WTC11 (cell line): ENCODE measurements around the gene KRTAP10-6. TPM values are rescaled to one million over a fixed set of nuclear protein-coding genes. Genes with fewer than 3 reads are reported as not detected.
"Not testable (repeated sequence)": the region's sequence is repeated elsewhere in the genome, so short reads cannot be mapped to it uniquely, and the experiment has no call there.

Source experiments
- ATAC-seq: fragments of 200-7000 bp; cut with Tn5 transposase; 2 replicates; pipeline ENCODE4 v1.10.0; 2021; ENCODE audit warnings: mild to moderate bottlenecking, moderate library complexity
- CTCF ChIA-PET: fragments of 300-600 bp; sonication (Branson Sonifier 250); formaldehyde crosslinking; loops from one replicate; lab custom pipeline; 2021; ENCODE audit warnings: antibody characterized with exemption; lab: Charles Lee
- POLR2A ChIA-PET: fragments of 350-600 bp; sonication (Branson Sonifier 250); formaldehyde crosslinking; loops from one replicate; lab custom pipeline; 2021; ENCODE audit warnings: antibody characterized with exemption; lab: Charles Lee
- DNase-seq: peaks from one replicate; pipeline ENCODE4 v3.0.0; 2021; ENCODE audit warnings: low spot score
- H3K27ac Mint-ChIP-seq: 2 replicates; pipeline ENCODE4 v1.8.0; 2021; ENCODE audit warnings: mixed read lengths
- H3K27me3 Mint-ChIP-seq: 2 replicates; pipeline ENCODE4 v1.8.0; 2021; ENCODE audit warnings: low read depth, mild to moderate bottlenecking, moderate library complexity, mixed read lengths
- H3K36me3 Mint-ChIP-seq: 2 replicates; pipeline ENCODE4 v1.8.0; 2021; ENCODE audit warnings: mixed read lengths
- H3K4me1 Mint-ChIP-seq: 2 replicates; pipeline ENCODE4 v1.8.0; 2022; ENCODE audit warnings: mixed read lengths
- H3K4me3 Mint-ChIP-seq: 2 replicates; pipeline ENCODE4 v1.8.0; 2021; ENCODE audit warnings: mild to moderate bottlenecking, moderate library complexity, mixed read lengths
- H3K9me3 Mint-ChIP-seq: 2 replicates; pipeline ENCODE4 v1.8.0; 2021; ENCODE audit warnings: mixed read lengths
- CREM ChIP-seq: sonication (generic); formaldehyde crosslinking; IDR thresholded peaks from 2 replicates; pipeline ENCODE4 v1.8.1; 2022; ENCODE audit warnings: mild to moderate bottlenecking, missing genetic modification reagents, moderate library complexity
- FOXJ3 ChIP-seq: sonication (generic); formaldehyde crosslinking; IDR thresholded peaks from 2 replicates; pipeline ENCODE4 v1.9.0; 2021; ENCODE audit warnings: missing genetic modification reagents, mild to moderate bottlenecking, borderline replicate concordance
- FOXK1 ChIP-seq: sonication (generic); formaldehyde crosslinking; IDR thresholded peaks from 2 replicates; pipeline ENCODE4 v1.8.0; 2022; ENCODE audit warnings: mild to moderate bottlenecking, moderate library complexity, missing genetic modification reagents
- GABPB1 ChIP-seq: sonication (generic); formaldehyde crosslinking; IDR thresholded peaks from 2 replicates; pipeline ENCODE4 v1.8.1; 2023; ENCODE audit warnings: mild to moderate bottlenecking, missing genetic modification reagents
- HMGXB4 ChIP-seq: sonication (generic); formaldehyde crosslinking; IDR thresholded peaks from 2 replicates; pipeline ENCODE4 v1.8.1; 2023; ENCODE audit warnings: mild to moderate bottlenecking, moderate library complexity, missing genetic modification reagents
- MXD4 ChIP-seq: fragments of 250-450 bp; sonication (Bioruptor Pico); IDR thresholded peaks from 2 replicates; pipeline ENCODE4 v1.8.0; 2021; ENCODE audit warnings: mild to moderate bottlenecking, moderate library complexity, borderline replicate concordance
- OVOL2 ChIP-seq: fragments of 250-450 bp; sonication (Bioruptor Pico); IDR thresholded peaks from 2 replicates; pipeline ENCODE4 v1.9.0; 2021; ENCODE audit warnings: mild to moderate bottlenecking, borderline replicate concordance
- PRDM15 ChIP-seq: sonication (generic); formaldehyde crosslinking; IDR thresholded peaks from 2 replicates; pipeline ENCODE4 v1.8.0; 2022; ENCODE audit warnings: missing genetic modification reagents
- RORB ChIP-seq: fragments of 250-450 bp; sonication (Bioruptor Pico); IDR thresholded peaks from 2 replicates; pipeline ENCODE4 v1.9.0; 2021; ENCODE audit warnings: mild to moderate bottlenecking
- SMAD3 ChIP-seq: sonication (generic); formaldehyde crosslinking; IDR thresholded peaks from 2 replicates; pipeline ENCODE4 v1.8.0; 2022; ENCODE audit warnings: missing genetic modification reagents, mild to moderate bottlenecking, borderline replicate concordance
- ZNF219 ChIP-seq: sonication (generic); formaldehyde crosslinking; IDR thresholded peaks from 2 replicates; pipeline ENCODE4 v1.8.0; 2023; ENCODE audit warnings: missing genetic modification reagents, mild to moderate bottlenecking, borderline replicate concordance
- total RNA-seq: library from RNA; stranded (reverse); gene quantifications from 3 replicates; pipeline ENCODE4 v1.2.3, GENCODE V29; 2021
- TF ChIP-seq, protein P1 (sequence below): sonication (generic); formaldehyde crosslinking; IDR thresholded peaks from 2 replicates; pipeline ENCODE4 v1.8.1; 2023; ENCODE audit warnings: mild to moderate bottlenecking, missing genetic modification reagents, borderline replicate concordance
- TF ChIP-seq, protein P2 (sequence below): fragments of 200-600 bp; IDR thresholded peaks from 2 replicates; pipeline ENCODE4 v1.8.0; 2022; ENCODE audit warnings: antibody characterized with exemption
- TF ChIP-seq, protein P3 (sequence below): sonication (generic); formaldehyde crosslinking; IDR thresholded peaks from 2 replicates; pipeline ENCODE4 v1.8.1; 2022; ENCODE audit warnings: low read depth, missing genetic modification reagents, borderline replicate concordance

The KRTAP10-6 gene
- total RNA-seq, 1 experiment from 2014 or later, result 0.17 TPM

GRCh38 chr21:44581158-44581557 lies 11.1 kb downstream of the KRTAP10-6 start (continued):
- no peak for TF ChIP-seq PRDM15 (CRISPR knock-in tag)
- TF ChIP-seq CREM (CRISPR knock-in tag), result no peak
- TF ChIP-seq FOXJ3 (CRISPR knock-in tag), result no peak
- TF ChIP-seq HMGXB4 (CRISPR knock-in tag), result no peak
- no peak for TF ChIP-seq ZNF219 (CRISPR knock-in tag)
- no peak for TF ChIP-seq MXD4 (CRISPR knock-in tag)
- no peak for TF ChIP-seq SMAD3 (CRISPR knock-in tag)
- TF ChIP-seq OVOL2, result no peak
- TF ChIP-seq, protein P1, sequence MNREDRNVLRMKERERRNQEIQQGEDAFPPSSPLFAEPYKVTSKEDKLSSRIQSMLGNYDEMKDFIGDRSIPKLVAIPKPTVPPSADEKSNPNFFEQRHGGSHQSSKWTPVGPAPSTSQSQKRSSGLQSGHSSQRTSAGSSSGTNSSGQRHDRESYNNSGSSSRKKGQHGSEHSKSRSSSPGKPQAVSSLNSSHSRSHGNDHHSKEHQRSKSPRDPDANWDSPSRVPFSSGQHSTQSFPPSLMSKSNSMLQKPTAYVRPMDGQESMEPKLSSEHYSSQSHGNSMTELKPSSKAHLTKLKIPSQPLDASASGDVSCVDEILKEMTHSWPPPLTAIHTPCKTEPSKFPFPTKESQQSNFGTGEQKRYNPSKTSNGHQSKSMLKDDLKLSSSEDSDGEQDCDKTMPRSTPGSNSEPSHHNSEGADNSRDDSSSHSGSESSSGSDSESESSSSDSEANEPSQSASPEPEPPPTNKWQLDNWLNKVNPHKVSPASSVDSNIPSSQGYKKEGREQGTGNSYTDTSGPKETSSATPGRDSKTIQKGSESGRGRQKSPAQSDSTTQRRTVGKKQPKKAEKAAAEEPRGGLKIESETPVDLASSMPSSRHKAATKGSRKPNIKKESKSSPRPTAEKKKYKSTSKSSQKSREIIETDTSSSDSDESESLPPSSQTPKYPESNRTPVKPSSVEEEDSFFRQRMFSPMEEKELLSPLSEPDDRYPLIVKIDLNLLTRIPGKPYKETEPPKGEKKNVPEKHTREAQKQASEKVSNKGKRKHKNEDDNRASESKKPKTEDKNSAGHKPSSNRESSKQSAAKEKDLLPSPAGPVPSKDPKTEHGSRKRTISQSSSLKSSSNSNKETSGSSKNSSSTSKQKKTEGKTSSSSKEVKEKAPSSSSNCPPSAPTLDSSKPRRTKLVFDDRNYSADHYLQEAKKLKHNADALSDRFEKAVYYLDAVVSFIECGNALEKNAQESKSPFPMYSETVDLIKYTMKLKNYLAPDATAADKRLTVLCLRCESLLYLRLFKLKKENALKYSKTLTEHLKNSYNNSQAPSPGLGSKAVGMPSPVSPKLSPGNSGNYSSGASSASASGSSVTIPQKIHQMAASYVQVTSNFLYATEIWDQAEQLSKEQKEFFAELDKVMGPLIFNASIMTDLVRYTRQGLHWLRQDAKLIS, result no peak
- TF ChIP-seq, protein P2, sequence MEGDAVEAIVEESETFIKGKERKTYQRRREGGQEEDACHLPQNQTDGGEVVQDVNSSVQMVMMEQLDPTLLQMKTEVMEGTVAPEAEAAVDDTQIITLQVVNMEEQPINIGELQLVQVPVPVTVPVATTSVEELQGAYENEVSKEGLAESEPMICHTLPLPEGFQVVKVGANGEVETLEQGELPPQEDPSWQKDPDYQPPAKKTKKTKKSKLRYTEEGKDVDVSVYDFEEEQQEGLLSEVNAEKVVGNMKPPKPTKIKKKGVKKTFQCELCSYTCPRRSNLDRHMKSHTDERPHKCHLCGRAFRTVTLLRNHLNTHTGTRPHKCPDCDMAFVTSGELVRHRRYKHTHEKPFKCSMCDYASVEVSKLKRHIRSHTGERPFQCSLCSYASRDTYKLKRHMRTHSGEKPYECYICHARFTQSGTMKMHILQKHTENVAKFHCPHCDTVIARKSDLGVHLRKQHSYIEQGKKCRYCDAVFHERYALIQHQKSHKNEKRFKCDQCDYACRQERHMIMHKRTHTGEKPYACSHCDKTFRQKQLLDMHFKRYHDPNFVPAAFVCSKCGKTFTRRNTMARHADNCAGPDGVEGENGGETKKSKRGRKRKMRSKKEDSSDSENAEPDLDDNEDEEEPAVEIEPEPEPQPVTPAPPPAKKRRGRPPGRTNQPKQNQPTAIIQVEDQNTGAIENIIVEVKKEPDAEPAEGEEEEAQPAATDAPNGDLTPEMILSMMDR, result no peak
- TF ChIP-seq, protein P3, sequence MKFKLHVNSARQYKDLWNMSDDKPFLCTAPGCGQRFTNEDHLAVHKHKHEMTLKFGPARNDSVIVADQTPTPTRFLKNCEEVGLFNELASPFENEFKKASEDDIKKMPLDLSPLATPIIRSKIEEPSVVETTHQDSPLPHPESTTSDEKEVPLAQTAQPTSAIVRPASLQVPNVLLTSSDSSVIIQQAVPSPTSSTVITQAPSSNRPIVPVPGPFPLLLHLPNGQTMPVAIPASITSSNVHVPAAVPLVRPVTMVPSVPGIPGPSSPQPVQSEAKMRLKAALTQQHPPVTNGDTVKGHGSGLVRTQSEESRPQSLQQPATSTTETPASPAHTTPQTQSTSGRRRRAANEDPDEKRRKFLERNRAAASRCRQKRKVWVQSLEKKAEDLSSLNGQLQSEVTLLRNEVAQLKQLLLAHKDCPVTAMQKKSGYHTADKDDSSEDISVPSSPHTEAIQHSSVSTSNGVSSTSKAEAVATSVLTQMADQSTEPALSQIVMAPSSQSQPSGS (CRISPR knock-in tag), result no peak
- no peak for TF ChIP-seq FOXK1 (CRISPR knock-in tag)
- no peak for TF ChIP-seq RORB (CRISPR knock-in tag)
- no peak for TF ChIP-seq GABPB1 (CRISPR knock-in tag)

GRCh38 chr21:44580231-44580821 lies 12.0 kb downstream of the KRTAP10-6 start, which contains the start of gene KRTAP10-5:
KRTAP10-5 (minus strand) TSS chr21:44580604; CDS start chr21:44580578, 26 bp downstream.
- POLR2A ChIA-PET, H3K27me3 Mint-ChIP-seq, H3K4me3 Mint-ChIP-seq, H3K4me1 Mint-ChIP-seq, ATAC-seq, DNase-seq, H3K27ac Mint-ChIP-seq: not testable (repeated sequence)
- peaks cover 21% of the 10 kb centered on the region for H3K36me3 Mint-ChIP-seq
- peaks cover 34% of the 10 kb centered on the region for H3K9me3 Mint-ChIP-seq
- CTCF ChIA-PET, result interaction anchor here (1.0 to 2.2 kb wide), 4 partner anchors 31 to 213 kb away, joined by 3 to 9 read pairs (median 4); no protein-coding TSS in a partner anchor
